CD14-positive monocyte (primary cell): Measurements from ENCODE around the gene FIBCD1. TPM values are rescaled to one million over a fixed set of nuclear protein-coding genes. Genes with fewer than 3 reads are reported as not detected.

Experiments
- DNase-seq, 3 donors: peaks; one replicate each; pipeline ENCODE4 v3.0.0-alpha.2; 2011 to 2022
- H2AFZ ChIP-seq: 2 replicates; pipeline ENCODE4 v1.6.0; 2012; ENCODE audit warnings: mild to moderate bottlenecking, low read depth, low read length, inconsistent platforms; ENCODE audit not compliant: insufficient read depth, poor library complexity, severe bottlenecking
- H3K27ac ChIP-seq, 2 donors: 1 replicate in 1 of 2; 2 replicates in 1 of 2; pipeline ENCODE4 v1.5.1; 2012 to 2013; ENCODE audit warnings: low read length in 2 of 2, control low read depth in 1 of 2, inconsistent platforms in 1 of 2, low read depth in 1 of 2, mild to moderate bottlenecking in 1 of 2
- H3K27me3 ChIP-seq, 2 donors: one replicate each; pipeline versions ENCODE4 v1.6.0 to v1.6.1; 2011 to 2013; ENCODE audit warnings: low read length in 2 of 2; ENCODE audit not compliant: control insufficient read depth in 2 of 2, insufficient read depth in 2 of 2
- H3K36me3 ChIP-seq, 2 donors: replicated peaks in 1 of 2; 1 replicate in 1 of 2; 2 replicates in 1 of 2; pipeline versions ENCODE4 v1.5.1 to v1.6.1; 2012 to 2013; ENCODE audit warnings: low read length in 2 of 2, control low read depth in 1 of 2, inconsistent platforms in 1 of 2, mild to moderate bottlenecking in 1 of 2; ENCODE audit not compliant: insufficient read depth in 2 of 2, control insufficient read depth in 1 of 2
- H3K4me1 ChIP-seq, 2 donors: 1 replicate in 1 of 2; 2 replicates in 1 of 2; pipeline versions ENCODE4 v1.5.1 to v1.6.1; 2012 to 2013; ENCODE audit warnings: low read length in 2 of 2, control low read depth in 1 of 2, inconsistent platforms in 1 of 2, mild to moderate bottlenecking in 1 of 2, moderate library complexity in 1 of 2; ENCODE audit not compliant: insufficient read depth in 2 of 2, control insufficient read depth in 1 of 2
- H3K4me2 ChIP-seq: replicated peaks from 2 replicates; pipeline ENCODE3; 2012; ENCODE audit warnings: low read length, moderate library complexity, mild to moderate bottlenecking; ENCODE audit not compliant: poor library complexity, severe bottlenecking; ENCODE audit errors: extremely low read depth
- H3K4me3 ChIP-seq, 3 experiments: fragments of 200-600 bp in 1 of 3; sonication (generic) in 1 of 3; replicated peaks in 1 of 3; 1 replicate in 2 of 3; 2 replicates in 1 of 3; pipeline ENCODE4 v1.5.1; 2011 to 2013; ENCODE audit warnings: low read length in 3 of 3, mild to moderate bottlenecking in 3 of 3, control low read depth in 2 of 3, low read depth in 2 of 3, inconsistent platforms in 1 of 3, moderate library complexity in 1 of 3
- H3K79me2 ChIP-seq: 2 replicates; pipeline ENCODE4 v1.6.0; 2012; ENCODE audit warnings: mild to moderate bottlenecking, control low read depth, inconsistent platforms, low read length, moderate library complexity; ENCODE audit not compliant: insufficient read depth
- H3K9ac ChIP-seq: 2 replicates; pipeline ENCODE4 v1.6.0; 2017; ENCODE audit warnings: low read length, mild to moderate bottlenecking; ENCODE audit not compliant: insufficient read depth, poor library complexity, severe bottlenecking
- H3K9me3 ChIP-seq, 2 donors: replicated peaks in 1 of 2; 1 replicate in 1 of 2; 2 replicates in 1 of 2; pipeline versions ENCODE4 v1.5.1 to v1.6.1; 2012 to 2013; ENCODE audit warnings: low read length in 2 of 2, control low read depth in 1 of 2; ENCODE audit not compliant: control insufficient read depth in 1 of 2, insufficient read depth in 1 of 2
- H4K20me1 ChIP-seq: 2 replicates; pipeline ENCODE4 v1.6.0; 2012; ENCODE audit warnings: mild to moderate bottlenecking, low read length, control low read depth, moderate library complexity; ENCODE audit not compliant: insufficient read depth
- H3K27ac Mint-ChIP-seq, 7 donors: one replicate each; pipeline ENCODE4 v1.8.0; 2020; ENCODE audit warnings: mild to moderate bottlenecking in 7 of 7, mixed read lengths in 7 of 7, moderate library complexity in 6 of 7, inconsistent platforms in 2 of 7
- H3K27me3 Mint-ChIP-seq, 3 donors: one replicate each; pipeline ENCODE4 v1.8.0; 2021 to 2022; ENCODE audit warnings: low read depth in 3 of 3, mild to moderate bottlenecking in 3 of 3, mixed read lengths in 3 of 3, moderate library complexity in 3 of 3, inconsistent platforms in 1 of 3
- H3K36me3 Mint-ChIP-seq, 2 donors: one replicate each; pipeline ENCODE4 v1.8.0; 2020; ENCODE audit warnings: mixed read lengths in 2 of 2, inconsistent platforms in 1 of 2, mild to moderate bottlenecking in 1 of 2
- H3K4me1 Mint-ChIP-seq: one replicate; pipeline ENCODE4 v1.8.0; 2020; ENCODE audit warnings: mild to moderate bottlenecking, mixed read lengths
- H3K4me3 Mint-ChIP-seq, 2 donors: one replicate each; pipeline ENCODE4 v1.8.0; 2020; ENCODE audit warnings: mild to moderate bottlenecking in 2 of 2, mixed read lengths in 2 of 2, moderate library complexity in 1 of 2
- H3K9me3 Mint-ChIP-seq, 7 donors: one replicate each; pipeline ENCODE4 v1.8.0; 2020 to 2022; ENCODE audit warnings: mixed read lengths in 7 of 7, mild to moderate bottlenecking in 6 of 7, moderate library complexity in 6 of 7, inconsistent platforms in 2 of 7
- CTCF ChIP-seq: fragments of 200-600 bp; IDR thresholded peaks from one replicate; pipeline ENCODE4 v1.8.0; 2022; ENCODE audit warnings: antibody characterized with exemption, mild to moderate bottlenecking
- WGBS: methylation state at CpG from one replicate; pipeline ENCODE4 v1.1.5; 2013; ENCODE audit warnings: missing lambda C conversion rate; ENCODE audit not compliant: insufficient coverage; 5-methylcytosine and 5-hydroxymethylcytosine counted together
- intact Hi-C, 2 donors: fragments of 100-400 bp; cut with micrococcal nuclease; formaldehyde crosslinking; loops; one replicate each; pipeline versions ENCODE4 v1.15.0 to v1.15.1; 2023
- polyA plus RNA-seq, 3 donors: library from polyadenylated mRNA; depleted of rRNA in 1 of 3; unstranded in 2 of 3; stranded (reverse) in 1 of 3; fragments of 300-500 nt in 2 of 3; fragments of >200 nt in 1 of 3; fragmentation: Illumina TruSeq in 2 of 3; gene quantifications; 1 replicate in 2 of 3; 2 replicates in 1 of 3; pipeline ENCODE4 v1.2.3, GENCODE V29; 2012 to 2021

FIBCD1 gene
- polyA plus RNA-seq, 3 donors: not detected

GRCh38 chr9:130948266-130948665 lies 9.2 kb upstream of the FIBCD1 start:
- Histone ChIP-seq H3K4me3 (no peak overlapping the region), H3K27me3 (no peaks in the 10 kb centered on the region), H3K4me1 (no peaks in the 10 kb centered on the region), H3K4me2 (no peak overlapping the region), H3K36me3 (no peaks in the 10 kb centered on the region), H3K9me3 (peaks cover 0 to 5% of the 10 kb centered on the region in 2 donors), H3K79me2 (no peaks in the 10 kb centered on the region), H3K9ac (no peak overlapping the region), H3K27ac (no peak overlapping the region), H2AFZ (no peak overlapping the region), H4K20me1 (no peaks in the 10 kb centered on the region)
- Mint-ChIP-seq H3K4me1 (no peaks in the 10 kb centered on the region), H3K27ac (no peak overlapping the region), H3K9me3 (peaks cover 0 to 11% (median 8%) of the 10 kb centered on the region in 7 donors), H3K36me3 (no peaks in the 10 kb centered on the region), H3K27me3 (peaks cover 16 to 21% (median 21%) of the 10 kb centered on the region in 3 donors), H3K4me3 (peak overlapping the region in 1 of 2 donors; percentile 62)
- no peak for DNase-seq
- intact Hi-C loops: loop anchor here (10.0 kb wide), 2 partner anchors 83 to 243 kb away; no protein-coding TSS in a partner anchor
- TF ChIP-seq CTCF: no peak
- WGBS: 58% methylated on average over 7 of the region's 8 CpGs

- no peak overlapping the region for H3K4me2 ChIP-seq
- WGBS: 76% methylated on average over 6 of the region's 13 CpGs
Observed at GRCh38 chr9:130947618-130948140, 8.6 kb upstream of the FIBCD1 start.

More at GRCh38 chr9:130947618-130948140, 8.6 kb upstream of the FIBCD1 start:
- H3K79me2 ChIP-seq: no peaks in the 10 kb centered on the region
- H3K27me3 ChIP-seq: no peaks in the 10 kb centered on the region
- H3K27ac ChIP-seq: no peak overlapping the region
- H3K36me3 ChIP-seq: no peaks in the 10 kb centered on the region
- Mint-ChIP-seq H3K4me3 (no peak overlapping the region), H3K27me3 (peaks cover 16 to 27% (median 18%) of the 10 kb centered on the region in 3 donors), H3K27ac (no peak overlapping the region), H3K4me1 (no peaks in the 10 kb centered on the region), H3K36me3 (no peaks in the 10 kb centered on the region), H3K9me3 (peaks cover 0 to 11% (median 6%) of the 10 kb centered on the region in 7 donors)
- H3K9ac ChIP-seq: no peak overlapping the region
- no peak overlapping the region for H3K4me3 ChIP-seq
- peaks cover 0 to 5% of the 10 kb centered on the region in 2 donors for H3K9me3 ChIP-seq
- H3K4me1 ChIP-seq: no peaks in the 10 kb centered on the region
- no peaks in the 10 kb centered on the region for H4K20me1 ChIP-seq
- DNase-seq: no peak
- H2AFZ ChIP-seq: no peak overlapping the region
- no peak for TF ChIP-seq CTCF
- intact Hi-C loops: loop anchor here (10.0 kb wide), 2 partner anchors 83 to 243 kb away; no protein-coding TSS in a partner anchor
